Spleen (tissue), 7 donors: ENCODE data around the gene ELFN1.

ENCODE experiments used
- POLR2A ChIP-seq, 3 donors: fragments of 450-650 bp; IDR thresholded peaks; one replicate each; pipeline ENCODE4 v1.5.1; 2017; ENCODE audit warnings: antibody characterized with exemption in 3 of 3, mild to moderate bottlenecking in 1 of 3
- TF ChIP-seq, protein P1 (sequence below), 11 experiments: fragments of 200-600 bp in 7 of 11; fragments of 450-650 bp in 4 of 11; sonication (generic) in 4 of 11; IDR thresholded peaks in 8 of 11; conservative IDR thresholded peaks in 3 of 11; 1 replicate in 7 of 11; 2 replicates in 4 of 11; pipeline versions ENCODE4 v1.4.0 to v1.8.0; 2016 to 2021; ENCODE audit warnings: antibody characterized with exemption in 11 of 11, inconsistent platforms in 4 of 11, mild to moderate bottlenecking in 1 of 11
- donor health status: DM: no; HTN: no; CAD: no; lungs with moderate emphysema.
- donor health status: DM: no; HTN: no; CAD: no.
- donor health status: DM: no; HTN: no; CAD: no.

DNA sequence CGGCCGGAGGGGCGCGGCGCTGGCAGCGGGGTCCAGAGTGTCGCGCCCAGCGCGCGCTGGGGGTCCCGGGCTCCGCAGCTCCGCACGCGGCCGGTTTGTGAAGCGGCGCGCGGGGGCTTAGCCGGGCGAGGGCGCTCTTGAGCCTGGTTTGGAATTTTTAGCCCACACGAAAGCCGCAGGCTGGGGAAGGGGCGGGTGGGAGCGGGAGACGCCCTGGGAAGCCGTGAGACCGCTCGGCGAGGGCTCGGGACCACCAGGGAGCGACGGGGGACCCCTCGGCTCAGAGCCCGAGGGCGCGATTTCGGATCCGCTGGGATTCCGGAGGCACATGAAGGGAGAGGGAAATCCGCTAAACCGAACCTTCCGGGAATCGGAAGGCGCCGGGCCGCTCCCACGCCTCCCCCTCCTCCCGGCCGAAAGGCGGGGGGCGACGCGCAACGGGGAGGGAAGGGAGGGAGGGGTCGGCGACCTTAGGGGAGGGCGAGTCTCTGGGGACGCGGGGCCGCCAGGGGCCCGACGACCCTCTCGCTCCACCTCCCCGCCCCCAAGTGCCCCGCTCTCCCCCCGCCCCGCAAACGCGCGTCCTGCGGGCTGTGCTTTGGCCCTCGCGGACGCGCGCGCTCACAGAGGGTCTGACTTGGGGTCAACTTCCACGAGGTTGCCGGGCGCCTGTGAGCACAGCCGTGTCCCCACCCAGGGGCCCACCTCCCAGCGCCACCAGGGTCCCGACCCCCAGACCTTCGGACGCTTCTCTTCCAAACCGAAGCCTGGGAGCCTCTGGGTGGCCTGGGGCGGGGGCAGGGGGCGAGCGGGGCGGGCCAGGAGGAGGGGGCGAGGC is 5.1 kb upstream of the ELFN1 start:
- TF ChIP-seq, protein P1, sequence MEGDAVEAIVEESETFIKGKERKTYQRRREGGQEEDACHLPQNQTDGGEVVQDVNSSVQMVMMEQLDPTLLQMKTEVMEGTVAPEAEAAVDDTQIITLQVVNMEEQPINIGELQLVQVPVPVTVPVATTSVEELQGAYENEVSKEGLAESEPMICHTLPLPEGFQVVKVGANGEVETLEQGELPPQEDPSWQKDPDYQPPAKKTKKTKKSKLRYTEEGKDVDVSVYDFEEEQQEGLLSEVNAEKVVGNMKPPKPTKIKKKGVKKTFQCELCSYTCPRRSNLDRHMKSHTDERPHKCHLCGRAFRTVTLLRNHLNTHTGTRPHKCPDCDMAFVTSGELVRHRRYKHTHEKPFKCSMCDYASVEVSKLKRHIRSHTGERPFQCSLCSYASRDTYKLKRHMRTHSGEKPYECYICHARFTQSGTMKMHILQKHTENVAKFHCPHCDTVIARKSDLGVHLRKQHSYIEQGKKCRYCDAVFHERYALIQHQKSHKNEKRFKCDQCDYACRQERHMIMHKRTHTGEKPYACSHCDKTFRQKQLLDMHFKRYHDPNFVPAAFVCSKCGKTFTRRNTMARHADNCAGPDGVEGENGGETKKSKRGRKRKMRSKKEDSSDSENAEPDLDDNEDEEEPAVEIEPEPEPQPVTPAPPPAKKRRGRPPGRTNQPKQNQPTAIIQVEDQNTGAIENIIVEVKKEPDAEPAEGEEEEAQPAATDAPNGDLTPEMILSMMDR (IDR thresholded peaks at IDR 0.05 in 8 of 11, conservative IDR thresholded peaks at IDR 0.05 in 3 of 11), result peak in 9 of 11 experiments; percentile 32 to 78 (median 73)
- TF ChIP-seq POLR2A (IDR thresholded peaks at IDR 0.05), result no peak
